Esophagus squamous epithelium (tissue), 5 donors: ENCODE data around the gene VGLL4. TPM values are rescaled to one million over a fixed set of nuclear protein-coding genes. Genes with fewer than 3 reads are reported as not detected.

Experiments used
- DNase-seq: peaks from one replicate; lab custom pipeline; 2025; lab: John Stamatoyannopoulos, UW
- H3K27ac ChIP-seq, 4 donors: fragments of 200-600 bp; sonication (generic); one replicate each; pipeline ENCODE4 v1.5.1; 2016 to 2019; ENCODE audit warnings: mild to moderate bottlenecking in 1 of 4
- H3K27me3 ChIP-seq, 4 donors: fragments of 200-600 bp; sonication (generic); 1 replicate in 3 of 4; 2 replicates in 1 of 4; pipeline versions ENCODE4 v1.5.1 to v1.6.0; 2017 to 2021; ENCODE audit warnings: antibody characterized with exemption in 1 of 4
- H3K36me3 ChIP-seq, 3 donors: fragments of 200-600 bp; sonication (generic); one replicate each; pipeline ENCODE4 v1.5.1; 2016 to 2019
- H3K4me1 ChIP-seq, 3 donors: fragments of 200-600 bp; sonication (generic); one replicate each; pipeline ENCODE4 v1.5.1; 2017 to 2019
- H3K4me3 ChIP-seq, 4 donors: fragments of 200-600 bp; sonication (generic); 1 replicate in 3 of 4; 2 replicates in 1 of 4; pipeline ENCODE4 v1.5.1; 2016 to 2019; ENCODE audit warnings: mild to moderate bottlenecking in 2 of 4, moderate library complexity in 1 of 4
- H3K9me3 ChIP-seq, 3 donors: fragments of 200-600 bp; sonication (generic); one replicate each; pipeline ENCODE4 v1.5.1; 2016 to 2019
- POLR2A ChIP-seq, 4 donors: fragments of 450-650 bp; IDR thresholded peaks; one replicate each; pipeline ENCODE4 v1.6.1; 2017; ENCODE audit warnings: antibody characterized with exemption in 4 of 4, mild to moderate bottlenecking in 4 of 4, moderate library complexity in 3 of 4
- whole genome bisulfite sequencing, 2 donors: methylation state at CpG; one replicate each; pipeline ENCODE4 v1.1.5; 2018; 5-methylcytosine and 5-hydroxymethylcytosine counted together
- intact Hi-C: fragments of 100-400 bp; cut with DNase I; formaldehyde crosslinking; loops from one replicate; pipeline ENCODE4 v1.15.0; 2022
- total RNA-seq, 4 donors: library from RNA; depleted of rRNA; stranded (reverse); fragments of >200 nt; gene quantifications; one replicate each; pipeline ENCODE4 v1.1.0, GENCODE V29; 2016
- TF ChIP-seq, protein P1 (sequence below), 6 experiments: fragments of 450-650 bp in 4 of 6; fragments of 200-600 bp in 2 of 6; sonication (generic) in 2 of 6; IDR thresholded peaks; one replicate each; pipeline ENCODE4 v1.5.1; 2016 to 2019; ENCODE audit warnings: antibody characterized with exemption in 6 of 6, mild to moderate bottlenecking in 4 of 6, moderate library complexity in 4 of 6
- donor health status: DM: yes; HTN: yes; CAD: no.

Gene VGLL4
- total RNA-seq, 4 donors from 2014 or later: 31.8 to 50.0 (median 44.5) TPM

DNA sequence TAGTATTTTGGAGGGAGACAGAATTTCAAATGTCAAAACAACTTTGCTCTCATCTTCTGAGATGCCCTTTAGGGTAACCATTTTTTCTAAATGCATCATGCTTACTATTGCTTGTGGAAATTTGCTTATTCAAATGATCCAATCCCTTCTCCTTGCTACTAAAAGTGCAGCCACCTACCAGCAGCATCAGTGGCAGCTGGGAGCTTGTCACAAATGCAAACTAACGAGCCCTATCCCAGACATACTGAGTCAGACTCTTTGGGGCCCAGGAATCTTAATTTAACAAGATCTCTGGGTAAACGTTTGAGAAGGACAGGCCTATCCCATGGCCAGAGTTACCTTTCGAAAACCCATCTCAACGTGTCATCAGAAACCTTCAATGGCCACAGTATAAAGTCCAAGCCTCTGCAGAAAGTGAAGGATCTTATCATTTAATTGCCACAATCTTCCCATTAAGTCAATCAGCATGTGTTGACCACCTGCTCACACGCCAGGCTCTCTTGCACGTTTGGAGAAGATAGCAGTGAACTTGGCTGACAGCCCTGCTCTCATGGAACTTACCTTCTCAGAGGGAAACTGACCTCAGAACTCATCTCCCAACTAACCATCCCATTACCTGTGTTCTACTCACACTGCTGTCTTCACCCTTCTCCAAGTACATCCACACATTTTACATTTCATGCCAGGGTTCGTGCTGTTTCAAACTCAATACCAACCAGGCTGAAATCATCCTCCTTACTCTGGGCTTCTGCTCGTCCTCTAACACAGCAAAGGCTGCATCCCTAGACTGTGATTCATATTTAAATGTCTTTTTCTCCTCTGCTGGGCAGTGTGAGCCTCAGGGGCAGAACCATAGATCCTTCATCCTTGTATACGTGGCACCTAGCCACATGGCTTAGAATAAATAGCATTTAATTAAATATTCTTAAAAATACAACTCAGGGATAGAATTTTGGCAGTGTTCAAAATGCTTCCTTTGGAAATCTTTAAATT is 24.8 kb upstream of the VGLL4 start:
- DNase-seq: no peak
- Histone ChIP-seq H3K27ac (no peak overlapping the region), H3K4me1 (peaks cover 0 to 40% (median 13%) of the 10 kb centered on the region in 3 donors), H3K4me3 (no peak overlapping the region), H3K36me3 (no peaks in the 10 kb centered on the region), H3K9me3 (no peaks in the 10 kb centered on the region), H3K27me3 (no peaks in the 10 kb centered on the region)
- intact Hi-C loops: no loop called here
- TF ChIP-seq POLR2A (IDR thresholded peaks at IDR 0.05): no peak
- TF ChIP-seq, protein P1, sequence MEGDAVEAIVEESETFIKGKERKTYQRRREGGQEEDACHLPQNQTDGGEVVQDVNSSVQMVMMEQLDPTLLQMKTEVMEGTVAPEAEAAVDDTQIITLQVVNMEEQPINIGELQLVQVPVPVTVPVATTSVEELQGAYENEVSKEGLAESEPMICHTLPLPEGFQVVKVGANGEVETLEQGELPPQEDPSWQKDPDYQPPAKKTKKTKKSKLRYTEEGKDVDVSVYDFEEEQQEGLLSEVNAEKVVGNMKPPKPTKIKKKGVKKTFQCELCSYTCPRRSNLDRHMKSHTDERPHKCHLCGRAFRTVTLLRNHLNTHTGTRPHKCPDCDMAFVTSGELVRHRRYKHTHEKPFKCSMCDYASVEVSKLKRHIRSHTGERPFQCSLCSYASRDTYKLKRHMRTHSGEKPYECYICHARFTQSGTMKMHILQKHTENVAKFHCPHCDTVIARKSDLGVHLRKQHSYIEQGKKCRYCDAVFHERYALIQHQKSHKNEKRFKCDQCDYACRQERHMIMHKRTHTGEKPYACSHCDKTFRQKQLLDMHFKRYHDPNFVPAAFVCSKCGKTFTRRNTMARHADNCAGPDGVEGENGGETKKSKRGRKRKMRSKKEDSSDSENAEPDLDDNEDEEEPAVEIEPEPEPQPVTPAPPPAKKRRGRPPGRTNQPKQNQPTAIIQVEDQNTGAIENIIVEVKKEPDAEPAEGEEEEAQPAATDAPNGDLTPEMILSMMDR (IDR thresholded peaks at IDR 0.05): no peak
- 65 to 72% methylated on average over 9 of the region's 9 CpGs for WGBS, 2 donors

DNA sequence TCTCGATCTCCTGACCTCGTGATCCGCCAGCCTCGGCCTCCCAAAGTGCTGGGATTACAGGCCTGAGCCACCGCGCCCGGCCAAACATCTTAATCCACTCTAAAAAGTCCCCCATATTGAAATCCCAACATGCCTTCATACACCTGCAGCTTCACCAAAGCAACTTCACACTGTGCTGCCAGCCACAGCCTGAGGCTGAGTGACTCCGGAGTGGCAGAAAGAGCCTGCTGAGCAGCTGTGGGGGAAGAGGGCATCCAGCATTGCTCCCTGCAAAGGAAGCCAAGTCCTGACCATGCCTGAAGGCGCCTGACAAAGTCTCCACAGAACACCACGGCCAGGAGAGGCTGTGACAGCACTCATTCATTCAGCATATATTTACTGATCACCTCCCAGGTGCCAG is 21.6 kb upstream of the VGLL4 start:
- DNase-seq: no peak
- no peaks in the 10 kb centered on the region for H3K9me3 ChIP-seq
- WGBS, 2 donors: 83 to 85% methylated on average over 3 of the region's 10 CpGs

DNA sequence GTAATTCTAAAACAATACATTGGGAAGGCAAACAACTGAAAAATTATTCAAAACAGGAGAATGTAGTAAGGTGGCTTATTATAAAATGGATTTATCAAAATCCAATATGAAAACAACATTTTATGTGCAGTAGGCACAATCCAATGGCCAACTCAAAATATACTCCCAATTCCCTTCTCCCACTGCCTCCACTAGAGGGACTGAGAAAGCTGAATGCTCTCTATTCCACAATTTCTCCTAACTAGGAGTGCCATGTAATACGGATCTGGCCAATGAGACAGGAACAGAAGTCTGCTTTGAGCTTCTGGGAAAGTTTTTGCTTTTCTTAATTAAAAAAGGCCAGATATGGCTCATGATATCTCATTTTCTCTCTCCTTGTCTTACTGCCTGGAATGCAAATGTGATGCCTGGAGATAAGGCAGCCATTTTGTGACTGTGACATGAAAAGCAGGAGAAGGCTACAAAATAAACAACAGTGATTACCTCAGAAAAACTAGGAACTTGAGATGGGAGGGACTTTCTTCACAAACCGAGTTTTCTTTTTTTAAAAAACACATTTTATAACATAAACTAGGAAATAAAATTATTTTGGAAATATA is 18.8 kb upstream of the VGLL4 start:
- intact Hi-C loops: no loop called here
- WGBS, 2 donors: 80 to 93% methylated on average over 2 of the region's 2 CpGs

More for the DNA sequence above, 21.6 kb upstream of the VGLL4 start:
- Histone ChIP-seq H3K4me3 (no peak overlapping the region), H3K27ac (no peak overlapping the region), H3K36me3 (no peaks in the 10 kb centered on the region), H3K4me1 (peaks cover 0 to 27% (median 0%) of the 10 kb centered on the region in 3 donors), H3K27me3 (no peaks in the 10 kb centered on the region)
- no peak for TF ChIP-seq POLR2A (IDR thresholded peaks at IDR 0.05)
- TF ChIP-seq, protein P1 (IDR thresholded peaks at IDR 0.05): no peak
- intact Hi-C loops: no loop called here

DNA sequence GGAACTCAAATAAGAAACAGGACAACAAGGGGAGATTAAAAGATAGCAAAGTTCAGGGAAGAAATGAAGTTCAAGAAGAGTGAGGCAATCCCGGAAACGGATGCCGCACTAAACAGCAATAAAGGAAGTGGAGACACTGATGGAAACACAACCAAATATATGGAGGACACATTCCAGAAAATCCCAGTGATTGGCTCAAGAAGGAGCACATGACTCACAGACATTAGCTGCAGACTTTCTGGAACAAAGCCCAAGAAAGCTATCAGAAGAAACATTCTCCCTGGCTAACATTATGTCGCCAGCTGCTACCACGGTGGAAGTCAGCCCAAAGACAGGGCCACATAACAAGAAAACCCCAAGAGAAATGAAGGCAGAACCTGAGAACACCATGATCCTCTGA is 18.1 kb upstream of the VGLL4 start:
- intact Hi-C loops: no loop called here
- WGBS, 2 donors: 66 to 68% methylated on average over 5 of the region's 5 CpGs
- no peak for DNase-seq
- no peak overlapping the region for H3K27ac ChIP-seq
- peaks cover 0 to 39% (median 0%) of the 10 kb centered on the region in 3 donors for H3K4me1 ChIP-seq
- H3K4me3 ChIP-seq: no peak overlapping the region
- TF ChIP-seq, protein P1 (IDR thresholded peaks at IDR 0.05): no peak
- TF ChIP-seq POLR2A (IDR thresholded peaks at IDR 0.05): no peak
- no peaks in the 10 kb centered on the region for H3K36me3 ChIP-seq
- no peaks in the 10 kb centered on the region for H3K9me3 ChIP-seq
- no peaks in the 10 kb centered on the region for H3K27me3 ChIP-seq

More for the DNA sequence above, 18.8 kb upstream of the VGLL4 start:
- TF ChIP-seq, protein P1 (IDR thresholded peaks at IDR 0.05): peak in 3 of 6 experiments; percentile 9 to 58 (median 26)
- no peak for TF ChIP-seq POLR2A (IDR thresholded peaks at IDR 0.05)
- H3K27me3 ChIP-seq: no peaks in the 10 kb centered on the region
- H3K4me1 ChIP-seq: peaks cover 0 to 33% (median 0%) of the 10 kb centered on the region in 3 donors
- no peak overlapping the region for H3K27ac ChIP-seq
- H3K36me3 ChIP-seq: no peaks in the 10 kb centered on the region
- DNase-seq: no peak
- no peak overlapping the region for H3K4me3 ChIP-seq
- H3K9me3 ChIP-seq: no peaks in the 10 kb centered on the region
